Lung (tissue), 12 donors: ENCODE results near the gene TXNRD1. TPM values are rescaled to one million over a fixed set of nuclear protein-coding genes. Genes with fewer than 3 reads are reported as not detected.

Experiments
- ATAC-seq: fragments of 200-7000 bp; cut with Tn5 transposase; one replicate; pipeline ENCODE4 v1.9.1; 2020; ENCODE audit warnings: moderate number of reproducible peaks; ENCODE audit not compliant: insufficient read depth, low FRiP score
- DNase-seq, 3 donors: peaks; one replicate each; pipeline ENCODE4 v3.0.0-alpha.2; 2013 to 2017
- H3K27ac ChIP-seq, 2 donors: one replicate each; pipeline ENCODE4 v1.5.1; 2013; ENCODE audit warnings: mild to moderate bottlenecking in 2 of 2, moderate library complexity in 2 of 2, control low read depth in 1 of 2, inconsistent platforms in 1 of 2, low read depth in 1 of 2, low read length in 1 of 2
- H3K27me3 ChIP-seq, 3 donors: one replicate each; pipeline ENCODE4 v1.5.1; 2013; ENCODE audit warnings: low read length in 2 of 3; ENCODE audit not compliant: control insufficient read depth in 3 of 3, insufficient read depth in 3 of 3
- H3K36me3 ChIP-seq, 4 donors: one replicate each; pipeline ENCODE4 v1.5.1; 2013; ENCODE audit warnings: low read length in 4 of 4, mild to moderate bottlenecking in 1 of 4, moderate library complexity in 1 of 4; ENCODE audit not compliant: control insufficient read depth in 4 of 4, insufficient read depth in 4 of 4
- H3K4me1 ChIP-seq, 5 donors: one replicate each; pipeline ENCODE4 v1.5.1; 2013; ENCODE audit warnings: low read length in 5 of 5, mild to moderate bottlenecking in 2 of 5, moderate library complexity in 1 of 5; ENCODE audit not compliant: control insufficient read depth in 5 of 5, insufficient read depth in 5 of 5
- H3K4me3 ChIP-seq: one replicate; pipeline ENCODE4 v1.5.1; 2013; ENCODE audit warnings: mild to moderate bottlenecking, control low read depth, moderate library complexity
- H3K9ac ChIP-seq, 2 donors: one replicate each; pipeline ENCODE4 v1.5.1; 2013; ENCODE audit warnings: low read length in 2 of 2, control low read depth in 1 of 2; ENCODE audit not compliant: insufficient read depth in 1 of 2
- H3K9me3 ChIP-seq, 4 donors: one replicate each; pipeline ENCODE4 v1.5.1; 2013; ENCODE audit warnings: low read length in 3 of 4, mild to moderate bottlenecking in 1 of 4, moderate library complexity in 1 of 4; ENCODE audit not compliant: control insufficient read depth in 4 of 4, insufficient read depth in 3 of 4
- WGBS, 2 donors: extraction: QIAGEN DNeasy Blood & Tissue Kit; methylation state at CpG; one replicate each; pipeline ENCODE4 v1.1.7; 2013; 5-methylcytosine and 5-hydroxymethylcytosine counted together
- polyA plus RNA-seq, 2 donors: library from polyadenylated mRNA; stranded (reverse); fragments of 200-250 nt; gene quantifications; one replicate each; pipeline ENCODE4 v1.2.1, GENCODE V29; 2013
- total RNA-seq, 2 donors: library from RNA; depleted of rRNA in 1 of 2; stranded (reverse); fragments of >200 nt in 1 of 2; gene quantifications; one replicate each; pipeline ENCODE4 v1.2.1, GENCODE V29; 2014 to 2021
- TF ChIP-seq, protein P1 (sequence below): IDR thresholded peaks from 2 replicates; pipeline ENCODE4 v1.5.1; 2012; ENCODE audit warnings: mild to moderate bottlenecking; ENCODE audit errors: control extremely low read depth, extremely low read depth
- donor health status: control.
- donor health status: control.
- donor health status: Bipolar disorder and iron deficiency.
- donor health status: healthy.
- donor health status: DM: yes; HTN: yes; CAD: no.

The TXNRD1 gene
- total and polyA plus RNA-seq, 4 donors = 74.2 to 166 (median 125) TPM

DNA sequence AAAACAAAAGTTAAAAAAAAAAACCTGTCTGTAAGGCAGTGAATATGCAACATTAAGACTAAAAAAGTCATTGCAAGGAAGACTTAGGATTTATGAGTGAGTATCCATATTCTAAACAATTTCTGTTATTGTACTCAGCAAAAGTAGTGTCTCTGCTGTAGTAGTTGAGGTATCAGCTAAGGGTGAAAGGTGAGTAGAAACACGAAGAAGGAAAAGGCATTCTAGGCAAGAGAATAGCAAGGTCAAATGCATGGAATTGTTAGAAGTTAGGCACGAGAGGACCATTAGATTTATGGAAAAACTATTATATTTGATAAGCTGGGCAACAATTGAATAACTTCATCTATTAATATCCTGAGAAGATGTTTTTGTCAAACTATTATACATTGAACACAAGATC lies 89.8 kb downstream of the TXNRD1 start:
- peaks cover 8 to 18% (median 11%) of the 10 kb centered on the region in 5 donors for H3K4me1 ChIP-seq

DNA sequence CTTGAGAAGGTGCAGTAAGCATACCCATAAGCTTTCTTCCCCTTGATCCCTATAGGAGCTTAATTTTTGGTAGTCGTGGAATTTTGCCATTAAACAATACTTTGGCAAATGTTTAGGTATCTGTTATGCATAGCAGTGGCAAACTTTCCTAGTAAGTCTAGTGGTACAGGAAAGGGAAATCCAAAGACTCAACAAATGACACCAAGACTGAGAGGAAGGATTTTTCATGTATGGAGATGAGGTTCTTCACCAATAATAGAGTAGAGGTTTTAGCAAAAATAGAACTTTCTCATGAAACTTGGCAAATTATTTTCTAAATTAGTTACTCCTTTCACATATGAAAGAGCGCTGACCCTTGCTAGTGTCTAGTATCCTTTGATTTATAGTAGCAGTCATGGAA lies 90.8 kb downstream of the TXNRD1 start:
- ATAC-seq (no peak), DNase-seq (no peak)
- no peaks in the 10 kb centered on the region for H3K9me3 ChIP-seq
- no peak overlapping the region for H3K9ac ChIP-seq
- no peak overlapping the region for H3K4me3 ChIP-seq
- 89 to 94% methylated on average over 2 of the region's 2 CpGs for WGBS, 2 donors
- TF ChIP-seq, protein P1, sequence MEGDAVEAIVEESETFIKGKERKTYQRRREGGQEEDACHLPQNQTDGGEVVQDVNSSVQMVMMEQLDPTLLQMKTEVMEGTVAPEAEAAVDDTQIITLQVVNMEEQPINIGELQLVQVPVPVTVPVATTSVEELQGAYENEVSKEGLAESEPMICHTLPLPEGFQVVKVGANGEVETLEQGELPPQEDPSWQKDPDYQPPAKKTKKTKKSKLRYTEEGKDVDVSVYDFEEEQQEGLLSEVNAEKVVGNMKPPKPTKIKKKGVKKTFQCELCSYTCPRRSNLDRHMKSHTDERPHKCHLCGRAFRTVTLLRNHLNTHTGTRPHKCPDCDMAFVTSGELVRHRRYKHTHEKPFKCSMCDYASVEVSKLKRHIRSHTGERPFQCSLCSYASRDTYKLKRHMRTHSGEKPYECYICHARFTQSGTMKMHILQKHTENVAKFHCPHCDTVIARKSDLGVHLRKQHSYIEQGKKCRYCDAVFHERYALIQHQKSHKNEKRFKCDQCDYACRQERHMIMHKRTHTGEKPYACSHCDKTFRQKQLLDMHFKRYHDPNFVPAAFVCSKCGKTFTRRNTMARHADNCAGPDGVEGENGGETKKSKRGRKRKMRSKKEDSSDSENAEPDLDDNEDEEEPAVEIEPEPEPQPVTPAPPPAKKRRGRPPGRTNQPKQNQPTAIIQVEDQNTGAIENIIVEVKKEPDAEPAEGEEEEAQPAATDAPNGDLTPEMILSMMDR = no peak
- peaks cover 0 to 8% (median 5%) of the 10 kb centered on the region in 4 donors for H3K36me3 ChIP-seq
- no peak overlapping the region for H3K27ac ChIP-seq
- no peaks in the 10 kb centered on the region for H3K27me3 ChIP-seq
- H3K4me1 ChIP-seq = peaks cover 8 to 18% (median 11%) of the 10 kb centered on the region in 5 donors

More for the DNA sequence above, 89.8 kb downstream of the TXNRD1 start:
- Histone ChIP-seq H3K27me3 (no peaks in the 10 kb centered on the region), H3K36me3 (peaks cover 0 to 6% (median 4%) of the 10 kb centered on the region in 4 donors), H3K27ac (no peak overlapping the region), H3K4me3 (no peak overlapping the region), H3K9me3 (no peaks in the 10 kb centered on the region), H3K9ac (no peak overlapping the region)
- WGBS, 2 donors = 83 to 94% methylated on average over 2 of the region's 2 CpGs
- ATAC-seq (no peak), DNase-seq (no peak)
- TF ChIP-seq, protein P1 = no peak

DNA sequence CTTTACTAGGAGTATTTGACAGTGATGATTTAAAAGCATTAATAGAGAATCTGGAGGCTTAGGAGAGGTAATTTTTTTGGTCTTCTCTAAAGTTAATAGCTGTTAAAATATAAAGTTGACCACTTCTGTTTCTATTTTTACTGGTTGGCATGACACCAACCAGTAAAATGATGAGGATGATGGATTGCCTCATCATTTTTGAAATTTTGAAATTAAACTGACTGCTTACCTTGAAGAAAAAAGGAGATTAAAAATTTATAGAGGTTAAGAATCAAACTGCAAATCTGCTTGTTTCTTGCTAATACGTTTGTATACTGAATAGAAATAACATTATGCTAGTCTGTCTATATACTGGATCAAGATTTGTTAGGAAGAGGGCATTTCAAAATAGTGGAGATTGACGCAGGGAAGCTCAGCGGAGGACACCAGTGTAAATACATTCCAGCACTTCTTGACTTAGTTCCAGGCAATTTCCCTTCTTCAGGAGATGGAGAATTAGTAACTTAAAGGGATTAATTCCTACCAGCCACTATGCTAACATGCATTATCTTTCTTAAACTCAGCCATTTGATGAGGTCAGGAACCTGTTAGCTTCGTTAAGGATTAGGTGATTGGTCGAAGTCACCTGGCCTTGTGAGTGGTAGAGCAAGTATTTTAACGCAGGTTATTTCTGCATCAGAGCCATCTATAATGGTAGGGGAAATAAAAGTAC lies 91.5 kb downstream of the TXNRD1 start:
- peaks cover 8 to 18% (median 11%) of the 10 kb centered on the region in 5 donors for H3K4me1 ChIP-seq
- DNase-seq (no peak), ATAC-seq (no peak)
- H3K4me3 ChIP-seq = no peak overlapping the region
- H3K9ac ChIP-seq = no peak overlapping the region
- H3K27ac ChIP-seq = no peak overlapping the region
- 69 to 74% methylated on average over 6 of the region's 6 CpGs for WGBS, 2 donors
- no peaks in the 10 kb centered on the region for H3K9me3 ChIP-seq
- TF ChIP-seq, protein P1 = no peak
- H3K36me3 ChIP-seq = peaks cover under 1 to 13% (median 6%) of the 10 kb centered on the region in 4 donors
- no peaks in the 10 kb centered on the region for H3K27me3 ChIP-seq

DNA sequence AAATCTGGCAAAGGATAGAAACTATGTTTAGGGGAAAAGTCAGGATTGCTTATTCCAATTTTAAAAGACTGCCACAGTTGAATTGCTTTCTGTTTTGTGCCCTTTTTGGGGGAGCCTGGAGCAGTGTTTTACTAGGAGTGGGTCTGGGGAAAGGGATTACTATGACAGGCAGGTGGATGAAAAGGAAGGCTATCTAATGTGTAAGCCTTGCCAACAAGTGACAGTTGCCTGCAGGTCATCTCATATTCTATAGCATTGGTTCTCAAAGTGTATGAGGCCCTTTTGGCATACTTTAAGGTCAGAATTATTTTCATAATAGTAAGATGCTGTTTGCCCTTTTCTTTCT lies 92.0 kb downstream of the TXNRD1 start:
- Histone ChIP-seq H3K4me1 (peaks cover 8 to 18% (median 11%) of the 10 kb centered on the region in 5 donors), H3K36me3 (peaks cover 3 to 17% (median 7%) of the 10 kb centered on the region in 4 donors), H3K27ac (no peak overlapping the region), H3K9ac (no peak overlapping the region), H3K4me3 (no peak overlapping the region), H3K9me3 (no peaks in the 10 kb centered on the region), H3K27me3 (no peaks in the 10 kb centered on the region)
- DNase-seq (no peak), ATAC-seq (no peak)
- TF ChIP-seq, protein P1 = no peak
